GM21786 (cell line): ENCODE data around the gene EFCC1.
"Not testable (repeated sequence)": the region's sequence is repeated elsewhere in the genome, so short reads cannot be mapped to it uniquely, and the experiment has no call there.

Source experiments
- ATAC-seq: cut with Tn5 transposase; IDR thresholded peaks from one replicate; pipeline ENCODE4 v1.9.1; 2021; ENCODE audit not compliant: unreplicated experiment

EFCC1 gene

DNA sequence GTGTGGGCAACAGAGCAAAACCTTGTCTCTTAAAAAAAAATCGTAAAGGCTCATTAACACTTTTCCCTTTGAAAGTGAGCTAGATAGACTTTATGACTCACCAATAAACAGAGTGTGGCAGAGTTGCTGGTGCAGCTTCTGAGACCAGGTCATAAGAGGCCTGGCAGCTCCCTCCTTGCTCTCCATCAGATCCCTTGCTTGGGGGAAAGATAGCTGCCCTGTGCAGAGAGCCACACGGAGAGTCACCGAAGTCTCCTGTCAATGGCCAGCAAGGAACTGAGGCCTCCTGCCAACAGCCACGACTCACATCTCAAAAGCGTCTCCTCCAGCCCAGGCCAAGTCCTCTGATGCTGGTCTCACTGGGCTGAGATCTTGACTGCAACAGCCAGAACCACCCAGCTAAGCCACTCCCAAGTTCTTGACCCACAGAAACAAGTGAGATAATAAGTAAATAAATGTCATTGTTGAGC is 50.8 kb downstream of the EFCC1 start:
- no peak for ATAC-seq

GRCh38 chr3:129052675-129053074 is 51.6 kb downstream of the EFCC1 start:
- ATAC-seq: no peak

GRCh38 chr3:129054605-129055104 is 53.6 kb downstream of the EFCC1 start:
- no peak for ATAC-seq

DNA sequence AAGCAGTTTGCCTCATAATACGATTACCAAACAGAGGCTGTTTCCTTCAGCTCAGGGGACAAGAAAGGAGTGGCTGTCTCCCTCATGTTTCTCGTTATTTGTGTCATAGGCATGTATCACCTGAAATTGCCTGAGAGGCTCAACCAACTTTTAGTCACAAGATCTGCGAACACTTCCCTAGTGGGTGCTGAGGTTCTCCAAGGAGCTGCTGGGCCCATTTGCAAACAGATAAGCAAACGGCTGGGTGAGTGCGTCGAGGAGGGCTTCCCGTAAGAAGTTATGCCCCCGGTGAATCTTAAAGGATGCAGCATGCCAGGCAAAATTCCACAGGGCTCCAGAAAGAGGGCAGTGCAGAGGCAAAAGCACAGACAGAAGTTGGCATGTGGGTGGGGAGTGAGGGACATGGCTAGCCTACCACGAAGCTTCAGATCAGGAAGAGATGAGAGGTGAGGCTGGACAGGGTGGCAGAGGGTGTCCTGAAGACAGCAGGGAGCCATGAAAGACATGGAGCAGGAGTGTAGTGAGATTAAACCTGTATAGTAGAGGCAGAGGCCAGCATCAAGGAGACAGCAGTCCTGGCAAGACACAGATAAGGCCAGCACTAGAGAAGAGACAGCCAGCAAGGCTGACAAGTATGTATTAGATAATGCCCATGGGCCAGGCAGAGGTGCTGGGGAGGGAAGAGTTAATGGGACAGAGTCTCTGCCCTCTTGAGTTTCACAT is 55.5 kb downstream of the EFCC1 start:
- no peak for ATAC-seq

GRCh38 chr3:129057249-129057648 is 56.1 kb downstream of the EFCC1 start:
- ATAC-seq: no peak

DNA sequence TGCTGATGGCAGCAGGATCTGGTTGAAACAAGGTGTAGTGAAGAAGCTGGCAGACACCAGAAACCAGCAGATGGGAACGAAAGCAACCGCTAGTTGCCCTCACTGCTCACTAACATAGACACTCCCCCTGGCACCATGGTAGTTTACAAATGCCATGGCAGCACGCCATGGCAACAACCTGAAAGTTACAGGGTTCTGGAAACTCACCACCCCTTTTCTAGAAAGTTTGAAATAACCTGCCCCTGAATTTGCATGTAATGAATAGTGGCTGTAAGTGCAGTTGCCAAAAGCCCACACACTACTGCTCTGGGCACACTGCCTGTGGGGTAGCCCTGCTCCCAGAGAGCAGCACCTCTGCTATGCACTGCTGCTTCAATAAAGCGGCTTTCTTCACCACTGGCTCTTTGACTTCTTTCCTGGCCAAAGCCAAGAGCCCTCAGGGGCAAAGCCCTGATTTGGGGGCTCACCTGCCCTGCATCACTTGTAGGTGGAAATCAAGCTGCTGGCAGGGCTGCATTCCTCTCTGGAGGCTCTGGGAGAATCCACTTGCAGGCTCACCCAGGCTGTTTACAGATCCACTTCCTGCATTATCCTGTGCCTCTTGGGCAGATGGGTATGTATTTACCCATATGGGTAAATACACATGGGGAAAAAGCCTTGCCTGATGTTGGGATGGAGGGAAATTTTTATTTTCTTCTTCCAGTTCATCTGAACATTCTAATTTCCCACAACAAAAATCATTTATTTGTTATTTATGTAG is 57.5 kb downstream of the EFCC1 start:
- ATAC-seq: peak; percentile 60

- no peak for ATAC-seq
Measured at GRCh38 chr3:129059311-129059958, 58.3 kb downstream of the EFCC1 start.

DNA sequence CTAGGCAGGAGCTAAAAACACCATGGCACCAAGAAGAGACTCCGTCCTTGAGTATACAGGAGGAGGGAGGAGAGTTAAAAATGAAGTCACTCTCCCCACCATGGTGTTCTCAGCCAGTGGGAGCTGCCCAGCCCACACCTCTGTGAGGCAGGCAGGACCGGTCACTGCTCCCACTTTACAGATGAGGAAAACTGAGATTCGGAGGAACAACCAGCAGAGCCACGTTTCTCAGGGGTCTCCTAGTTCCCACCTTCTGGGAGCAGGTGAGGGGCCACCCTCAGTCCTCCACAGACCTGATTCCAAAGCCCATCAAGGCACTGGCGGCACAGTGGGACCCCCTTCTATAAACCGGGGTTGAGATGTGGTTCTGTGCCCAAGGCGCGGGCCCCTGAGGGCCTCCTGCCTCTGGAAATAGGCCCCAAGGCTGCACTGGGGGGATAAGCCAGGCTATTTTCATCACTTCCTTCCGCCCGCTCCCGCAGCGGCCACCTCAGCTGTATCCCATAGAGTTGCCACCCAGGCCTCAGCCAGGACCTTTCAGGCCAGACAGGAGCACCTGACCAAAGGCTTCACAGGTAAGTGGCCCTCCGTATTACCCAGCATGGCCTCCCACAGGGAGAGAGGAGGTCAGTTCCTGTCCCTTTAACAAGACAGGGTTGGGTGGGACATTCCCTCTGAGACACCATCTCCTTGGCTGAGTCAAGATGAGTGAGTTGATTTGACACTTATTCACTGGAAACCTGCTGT is 59.3 kb downstream of the EFCC1 start, which contains the start of gene GP9:
TSS of gene GP9 (plus strand) at position 504 of the 747 bp plus-strand sequence. CDS start 961 bp downstream, outside the sequence.
- ATAC-seq: no peak

GRCh38 chr3:129061023-129061887 is 60.2 kb downstream of the EFCC1 start:
- no peak for ATAC-seq

- ATAC-seq: no peak
Measured at GRCh38 chr3:129061888-129062834, 61.1 kb downstream of the EFCC1 start.

DNA sequence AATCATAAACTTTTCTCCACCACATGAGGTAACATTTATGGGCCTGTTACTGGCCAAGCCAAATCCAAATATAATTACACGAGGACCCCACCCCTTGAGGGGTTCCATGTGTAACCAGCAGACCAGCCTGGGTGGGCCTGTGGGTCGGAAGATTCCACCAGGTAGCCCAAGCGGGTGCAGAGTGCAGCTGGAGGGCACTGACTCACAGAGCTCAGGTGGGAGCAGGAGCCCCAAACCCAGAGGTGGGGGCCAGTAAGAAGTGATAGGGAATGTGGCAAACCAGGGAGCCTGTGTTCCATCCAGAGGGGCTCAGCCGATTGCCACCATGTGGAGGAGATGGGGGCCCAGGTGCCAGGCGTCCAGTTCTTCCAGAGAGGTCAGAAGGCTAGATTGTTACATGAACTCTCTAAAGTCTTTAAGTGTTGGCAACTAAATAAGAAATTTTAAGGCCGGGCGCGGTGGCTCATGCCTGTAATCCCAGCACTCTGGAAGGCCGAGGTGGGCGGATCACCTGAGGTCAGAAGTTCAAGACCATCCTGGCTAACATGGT is 62.1 kb downstream of the EFCC1 start:
- no peak for ATAC-seq

DNA sequence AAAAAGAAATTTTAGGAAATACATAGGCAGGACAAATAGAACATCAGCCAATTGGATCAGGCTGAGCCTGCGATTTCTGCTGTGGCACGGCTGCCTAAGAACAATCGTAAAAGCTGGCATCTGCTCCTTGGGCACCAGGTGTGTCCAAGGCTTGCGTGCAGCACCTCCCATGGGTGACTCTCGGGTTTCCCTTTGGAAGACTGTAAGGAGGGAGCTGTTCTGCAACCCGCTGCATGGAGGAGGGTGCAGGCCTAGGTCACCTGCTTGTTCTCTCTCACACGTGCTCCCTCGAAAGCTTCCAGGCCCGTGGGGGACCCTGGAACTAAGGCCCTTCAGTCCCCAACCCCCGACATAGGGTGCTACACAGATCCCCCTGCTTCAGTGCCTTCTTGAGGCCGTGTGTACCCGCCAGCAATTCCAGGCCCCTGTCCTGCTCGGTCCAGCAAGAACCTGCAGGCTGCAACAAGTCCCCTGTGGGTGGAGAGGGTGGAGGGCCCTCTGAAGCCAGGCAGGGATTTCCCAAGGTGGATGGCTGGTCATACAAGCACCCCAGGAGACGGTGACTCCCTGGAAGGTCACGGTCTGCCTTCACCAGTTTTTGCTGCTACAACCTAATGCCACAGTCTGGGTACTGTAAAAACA is 62.9 kb downstream of the EFCC1 start:
- no peak for ATAC-seq

GRCh38 chr3:129065016-129065719 is 64.1 kb downstream of the EFCC1 start:
- no peak for ATAC-seq

DNA sequence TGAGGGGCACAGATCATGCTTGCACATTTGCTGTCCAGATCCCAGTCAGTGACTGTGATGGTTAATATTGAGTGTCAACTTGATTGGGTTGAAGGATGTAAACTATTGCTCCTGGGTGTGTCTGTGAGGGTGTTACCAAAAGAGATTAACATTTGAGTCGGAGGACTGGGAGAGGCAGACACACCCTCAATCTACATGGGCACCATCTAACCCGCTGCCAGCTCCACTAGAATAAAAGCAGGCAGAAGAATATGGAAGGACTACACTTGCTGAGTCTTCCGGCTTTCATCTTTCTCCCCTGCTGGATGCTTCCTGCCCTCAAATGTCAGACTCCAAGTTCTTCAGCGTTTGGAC is 64.6 kb downstream of the EFCC1 start:
- no peak for ATAC-seq

GRCh38 chr3:129067719-129068118 is 66.6 kb downstream of the EFCC1 start:
- ATAC-seq: not testable (repeated sequence)

- ATAC-seq: no peak
Measured at GRCh38 chr3:129068291-129068886, 67.3 kb downstream of the EFCC1 start.
